ENCODE results near the gene DEFB113.

Gene DEFB113

GRCh38 chr6:49934770-49935169 lies 34.7 kb downstream of the DEFB113 start:
- DNase-seq, result no peak

DNA sequence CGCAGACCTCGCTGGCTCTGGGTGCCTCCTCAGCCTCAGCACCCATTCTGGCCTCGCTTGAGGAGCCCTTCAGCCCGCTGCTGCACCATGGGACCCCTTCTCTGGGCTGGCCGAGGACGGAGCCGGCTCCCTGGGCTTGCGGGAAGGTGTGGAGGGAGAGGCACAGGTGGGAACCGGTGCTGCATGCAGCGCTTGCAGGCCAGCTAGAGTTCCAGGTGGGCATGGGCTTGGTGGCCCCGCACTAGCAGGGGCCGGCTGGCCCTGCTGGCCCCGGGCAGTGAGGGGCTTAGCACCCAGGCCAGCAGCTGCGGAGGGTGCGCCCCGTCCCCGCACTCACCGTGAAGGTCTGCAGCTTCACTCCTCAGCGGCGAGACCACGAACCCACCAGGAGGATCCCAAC lies 35.9 kb downstream of the DEFB113 start:
- DNase-seq, result no peak

DNA sequence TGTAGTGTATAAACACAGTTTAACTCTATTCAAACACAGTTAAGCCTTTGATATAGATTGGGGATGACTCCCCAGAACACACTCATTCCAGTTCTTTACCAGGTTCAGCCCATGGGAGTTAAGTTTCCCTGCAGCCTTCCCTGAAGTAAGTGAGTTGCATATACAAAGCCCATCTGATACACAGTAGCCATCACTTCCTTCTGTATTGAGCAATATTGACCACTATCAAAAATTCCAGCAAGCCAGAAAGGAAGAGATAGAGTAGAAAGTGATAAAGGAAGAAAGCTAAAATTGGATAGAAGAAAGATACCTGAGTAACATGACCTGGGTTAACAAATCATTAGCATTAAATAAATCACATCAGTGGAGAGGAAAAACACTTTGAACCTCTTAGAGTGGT lies 40.1 kb downstream of the DEFB113 start:
- DNase-seq, result no peak

- DNase-seq, result no peak
Measured at GRCh38 chr6:49923826-49924225, 45.6 kb downstream of the DEFB113 start.

GRCh38 chr6:49919935-49920644 lies 49.3 kb downstream of the DEFB113 start:
- no peak for DNase-seq

GRCh38 chr6:49919261-49919660 lies 50.2 kb downstream of the DEFB113 start:
- DNase-seq, result no peak

- no peak for DNase-seq
Measured at GRCh38 chr6:49918787-49919186, 50.6 kb downstream of the DEFB113 start.
